IMR-90 (cell line): Measurements from ENCODE around the gene UFSP1. TPM values are rescaled to one million over a fixed set of nuclear protein-coding genes. Genes with fewer than 3 reads are reported as not detected.

Experiments
- ATAC-seq: fragments of 200-7000 bp; cut with Tn5 transposase; 2 replicates; pipeline ENCODE4 v1.9.1; 2020; ENCODE audit warnings: low read depth, mild to moderate bottlenecking, moderate library complexity
- BruUV-seq: library from RNA; stranded (reverse); fragments of 400-500 nt; replicated peaks from 2 replicates; lab custom pipeline; 2021; lab: Mats Ljungman, UMichigan
- CTCF ChIA-PET: fragments of 300-600 bp; formaldehyde crosslinking; extraction: SDS; loops from one replicate; lab custom pipeline; 2021; ENCODE audit warnings: antibody characterized with exemption; lab: Yijun Ruan, JAX
- POLR2A ChIA-PET: fragments of 300-600 bp; sonication (Branson Sonifier 250); formaldehyde crosslinking; loops from one replicate; lab custom pipeline; 2022; ENCODE audit warnings: antibody characterized with exemption; ENCODE audit not compliant: unreplicated experiment; lab: Charles Lee
- DNase-seq: peaks from one replicate; pipeline ENCODE4 v3.0.0; 2013
- H2AFZ ChIP-seq: replicated peaks from 2 replicates; pipeline ENCODE3; 2013; ENCODE audit warnings: low read length, mild to moderate bottlenecking; ENCODE audit not compliant: poor library complexity
- H2AK5ac ChIP-seq: 2 replicates; pipeline ENCODE4 v1.6.1; 2013; ENCODE audit warnings: low read depth, low read length, inconsistent platforms
- H2AK9ac ChIP-seq: replicated peaks from 2 replicates; pipeline ENCODE3; 2013; ENCODE audit warnings: mild to moderate bottlenecking, low read depth, low read length, moderate library complexity; ENCODE audit not compliant: poor library complexity
- H2BK120ac ChIP-seq: 2 replicates; pipeline ENCODE4 v1.6.1; 2013; ENCODE audit warnings: low read depth, low read length, inconsistent platforms
- H2BK15ac ChIP-seq: 3 replicates; pipeline ENCODE4 v1.6.1; 2013; ENCODE audit warnings: low read depth, low read length, inconsistent platforms
- H2BK20ac ChIP-seq: 2 replicates; pipeline ENCODE4 v1.6.1; 2013; ENCODE audit warnings: low read depth, mild to moderate bottlenecking, inconsistent platforms, low read length, moderate library complexity
- H2BK5ac ChIP-seq: 2 replicates; pipeline ENCODE4 v1.6.1; 2013; ENCODE audit warnings: mild to moderate bottlenecking, low read depth, low read length, inconsistent platforms; ENCODE audit not compliant: poor library complexity, severe bottlenecking
- H3K14ac ChIP-seq: replicated peaks from 2 replicates; pipeline ENCODE4 v1.6.1; 2013; ENCODE audit warnings: low read depth, low read length, inconsistent platforms
- H3K18ac ChIP-seq: 2 replicates; pipeline ENCODE4 v1.6.1; 2013; ENCODE audit warnings: low read depth, low read length, control low read depth
- H3K23ac ChIP-seq: 2 replicates; pipeline ENCODE4 v1.6.1; 2013; ENCODE audit warnings: low read depth, low read length, inconsistent platforms
- H3K27ac ChIP-seq: 2 replicates; pipeline ENCODE4 v1.5.1; 2013; ENCODE audit warnings: mild to moderate bottlenecking, control low read depth, low read length; ENCODE audit not compliant: insufficient read depth
- H3K27me3 ChIP-seq: 2 replicates; pipeline ENCODE4 v1.6.1; 2013; ENCODE audit warnings: low read length; ENCODE audit not compliant: control insufficient read depth, insufficient read depth
- H3K36me3 ChIP-seq: 2 replicates; pipeline ENCODE4 v1.6.1; 2013; ENCODE audit warnings: low read length, mixed read lengths; ENCODE audit not compliant: control insufficient read depth, insufficient read depth
- H3K4ac ChIP-seq: 2 replicates; pipeline ENCODE4 v1.6.1; 2013; ENCODE audit warnings: low read depth, low read length, inconsistent platforms
- H3K4me1 ChIP-seq: 2 replicates; pipeline ENCODE4 v1.6.1; 2013; ENCODE audit warnings: low read length, mixed read lengths; ENCODE audit not compliant: control insufficient read depth, insufficient read depth
- H3K4me2 ChIP-seq: 2 replicates; pipeline ENCODE4 v1.6.1; 2013; ENCODE audit warnings: low read depth, mild to moderate bottlenecking, control low read depth, low read length, moderate library complexity
- H3K4me3 ChIP-seq: 2 replicates; pipeline ENCODE4 v1.5.1; 2013; ENCODE audit warnings: low read depth, mild to moderate bottlenecking, control low read depth, low read length, moderate library complexity; ENCODE audit not compliant: insufficient read depth
- H3K56ac ChIP-seq: 2 replicates; pipeline ENCODE4 v1.6.1; 2013; ENCODE audit warnings: low read length, inconsistent platforms; ENCODE audit not compliant: insufficient read depth; ENCODE audit errors: extremely low read depth
- H3K79me1 ChIP-seq, 2 experiments: 2 replicates each; pipeline ENCODE4 v1.6.1; 2013; ENCODE audit warnings: low read length in 2 of 2, inconsistent platforms in 1 of 2, low read depth in 1 of 2
- H3K9ac ChIP-seq: 2 replicates; pipeline ENCODE4 v1.6.1; 2013; ENCODE audit warnings: low read depth, low read length, control low read depth
- H3K9me1 ChIP-seq: 2 replicates; pipeline ENCODE4 v1.6.1; 2013; ENCODE audit warnings: low read length, inconsistent platforms; ENCODE audit not compliant: insufficient read depth
- H3K9me3 ChIP-seq: 2 replicates; pipeline ENCODE4 v1.6.1; 2013; ENCODE audit warnings: low read length; ENCODE audit not compliant: control insufficient read depth, insufficient read depth
- H4K20me1 ChIP-seq: 2 replicates; pipeline ENCODE4 v1.6.1; 2013; ENCODE audit warnings: low read length, inconsistent platforms; ENCODE audit not compliant: insufficient read depth
- H4K5ac ChIP-seq: 2 replicates; pipeline ENCODE4 v1.6.1; 2013; ENCODE audit warnings: mild to moderate bottlenecking, low read depth, low read length, control low read depth
- H4K8ac ChIP-seq, 2 experiments: 2 replicates each; pipeline ENCODE4 v1.6.1; 2013; ENCODE audit warnings: low read depth in 2 of 2, low read length in 2 of 2, control low read depth in 1 of 2, inconsistent platforms in 1 of 2
- H4K91ac ChIP-seq: 2 replicates; pipeline ENCODE4 v1.6.1; 2013; ENCODE audit warnings: low read depth, low read length, inconsistent platforms; ENCODE audit not compliant: insufficient read depth
- BHLHE40 ChIP-seq: fragments of 150-350 bp; IDR thresholded peaks from 2 replicates; pipeline ENCODE4 v1.6.1; 2016; ENCODE audit warnings: mild to moderate bottlenecking, low read depth, low read length
- CEBPB ChIP-seq: IDR thresholded peaks from 2 replicates; pipeline ENCODE4 v1.6.1; 2012; ENCODE audit warnings: low read depth, low read length, improper control_type of control experiment
- CHD1 ChIP-seq: IDR thresholded peaks from 2 replicates; pipeline ENCODE4 v1.6.1; 2012; ENCODE audit warnings: low read depth, low read length, improper control_type of control experiment
- MAZ ChIP-seq: IDR thresholded peaks from 2 replicates; pipeline ENCODE4 v1.6.1; 2012; ENCODE audit warnings: low read depth, mild to moderate bottlenecking, low read length, improper control_type of control experiment, moderate library complexity, borderline replicate concordance
- MXI1 ChIP-seq: IDR thresholded peaks from 2 replicates; pipeline ENCODE4 v1.6.1; 2012; ENCODE audit warnings: low read depth, mild to moderate bottlenecking, low read length, moderate library complexity, borderline replicate concordance
- NFE2L2 ChIP-seq: fragments of 150-350 bp; IDR thresholded peaks from 2 replicates; pipeline ENCODE4 v1.6.1; 2016; ENCODE audit warnings: low read depth, mild to moderate bottlenecking, low read length
- SMC3 ChIP-seq: fragments of 150-350 bp; IDR thresholded peaks from 2 replicates; pipeline ENCODE4 v1.6.1; 2016; ENCODE audit warnings: low read depth, mild to moderate bottlenecking, antibody characterized with exemption, low read length, moderate library complexity
- USF2 ChIP-seq: fragments of 150-350 bp; IDR thresholded peaks from 2 replicates; pipeline ENCODE4 v1.6.1; 2017; ENCODE audit warnings: mild to moderate bottlenecking, antibody characterized with exemption, low read length, low read depth
- WGBS, 2 experiments: methylation state at CpG; one replicate each; pipeline versions ENCODE4 v1.1.5 to v1.1.7; 2013; ENCODE audit warnings: missing lambda C conversion rate in 2 of 2; ENCODE audit not compliant: insufficient read length in 1 of 2; ENCODE audit errors: extremely low coverage in 2 of 2; 5-methylcytosine and 5-hydroxymethylcytosine counted together
- dilution Hi-C: fragments of 300-500 bp; cut with HindIII; formaldehyde crosslinking; loops from one replicate; pipeline ENCODE4 v1.14.3; 2018; ENCODE audit warnings: low sequenced_read_pairs; ENCODE audit not compliant: unreplicated experiment
- in situ Hi-C: fragments of 300-500 bp; cut with MboI; formaldehyde crosslinking; loops from 3 replicates; pipeline ENCODE4 v1.14.3; 2019; ENCODE audit warnings: low sequenced_read_pairs, inconsistent platforms, mixed read lengths
- intact Hi-C: fragments of 100-400 bp; cut with micrococcal nuclease; formaldehyde crosslinking; loops from 2 replicates; pipeline ENCODE4 v1.10.0; 2022
- polyA plus RNA-seq, 3 experiments: library from polyadenylated mRNA; depleted of rRNA; stranded (reverse); fragments of >200 nt; gene quantifications; 2 replicates each; pipeline ENCODE4 v1.2.3, GENCODE V29; 2012; ENCODE audit warnings: low replicate concordance in 1 of 3
- total RNA-seq: library from RNA; depleted of rRNA; stranded (reverse); fragments of >200 nt; gene quantifications from 2 replicates; pipeline ENCODE4 v1.2.3, GENCODE V29; 2012
- TF ChIP-seq, protein P1 (sequence below): fragments of 150-350 bp; IDR thresholded peaks from 2 replicates; pipeline ENCODE4 v1.6.1; 2016; ENCODE audit warnings: low read depth, mild to moderate bottlenecking, low read length, moderate library complexity, borderline replicate concordance

Gene UFSP1
- total and polyA plus RNA-seq, 2 of the 4 experiments (the other 2 are of a cell fraction): 0.36 to 1.0 TPM

- DNase-seq: no peak
- intact Hi-C loops (no loop called here), in situ Hi-C loops (no loop called here), dilution Hi-C loops (no loop called here)
- TF ChIP-seq MXI1 (no peak), BHLHE40 (no peak), USF2 (no peak), SMC3 (no peak), NFE2L2 (no peak), MAZ (no peak), CHD1 (no peak), CEBPB (no peak)
- TF ChIP-seq, protein P1, sequence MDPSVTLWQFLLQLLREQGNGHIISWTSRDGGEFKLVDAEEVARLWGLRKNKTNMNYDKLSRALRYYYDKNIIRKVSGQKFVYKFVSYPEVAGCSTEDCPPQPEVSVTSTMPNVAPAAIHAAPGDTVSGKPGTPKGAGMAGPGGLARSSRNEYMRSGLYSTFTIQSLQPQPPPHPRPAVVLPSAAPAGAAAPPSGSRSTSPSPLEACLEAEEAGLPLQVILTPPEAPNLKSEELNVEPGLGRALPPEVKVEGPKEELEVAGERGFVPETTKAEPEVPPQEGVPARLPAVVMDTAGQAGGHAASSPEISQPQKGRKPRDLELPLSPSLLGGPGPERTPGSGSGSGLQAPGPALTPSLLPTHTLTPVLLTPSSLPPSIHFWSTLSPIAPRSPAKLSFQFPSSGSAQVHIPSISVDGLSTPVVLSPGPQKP: no peak
- Histone ChIP-seq H4K20me1 (peaks cover 56% of the 10 kb centered on the region), H3K36me3 (peaks cover 51% of the 10 kb centered on the region), H3K18ac (no peak overlapping the region), H4K91ac (no peak overlapping the region), H2BK20ac (no peak overlapping the region), H3K9me1 (peaks cover 5% of the 10 kb centered on the region; the same call in 1 of the 2 replicates), H3K9me3 (no peaks in the 10 kb centered on the region), H3K4me1 (peaks cover 11% of the 10 kb centered on the region), H2BK5ac (no peak overlapping the region), H3K14ac (no peak overlapping the region), H3K79me1 (peaks cover 24 to 54% of the 10 kb centered on the region in 2 experiments), H3K27me3 (no peaks in the 10 kb centered on the region), H2BK120ac (no peak overlapping the region), H2AFZ (no peak overlapping the region), H4K5ac (no peak overlapping the region), H3K4me2 (no peak overlapping the region), H2AK5ac (no peak overlapping the region), H2AK9ac (no peak overlapping the region), H3K4ac (no peak overlapping the region), H3K9ac (no peak overlapping the region), H3K4me3 (no peak overlapping the region), H3K23ac (no peak overlapping the region), H4K8ac (no peak overlapping the region), H2BK15ac (no peak overlapping the region), H3K56ac (no peak overlapping the region), H3K27ac (no peak overlapping the region)
- ATAC-seq: no peak
- 80% methylated on average over 2 of the region's 7 CpGs; no CpG with 5 or more reads in 1 of the 2 experiments for WGBS, 2 experiments
- CTCF ChIA-PET: no interaction called here
- no TSS peak for BruUV-seq
- POLR2A ChIA-PET: interaction anchor here (0.6 kb wide), 1 partner anchor 12 kb away, joined by 4 read pairs; no protein-coding TSS in a partner anchor
Measured at GRCh38 chr7:100878013-100878412, 11.5 kb downstream of the UFSP1 start.
